ENCODE results near the gene NEB. TPM values are rescaled to one million over a fixed set of nuclear protein-coding genes. Genes with fewer than 3 reads are reported as not detected.
"Not testable (repeated sequence)": the region's sequence is repeated elsewhere in the genome, so short reads cannot be mapped to it uniquely, and the experiment has no call there.

The NEB gene
- total and polyA plus RNA-seq, 3 donors from 2014 or later: 5.5 to 18.6 (median 5.7) TPM

DNA sequence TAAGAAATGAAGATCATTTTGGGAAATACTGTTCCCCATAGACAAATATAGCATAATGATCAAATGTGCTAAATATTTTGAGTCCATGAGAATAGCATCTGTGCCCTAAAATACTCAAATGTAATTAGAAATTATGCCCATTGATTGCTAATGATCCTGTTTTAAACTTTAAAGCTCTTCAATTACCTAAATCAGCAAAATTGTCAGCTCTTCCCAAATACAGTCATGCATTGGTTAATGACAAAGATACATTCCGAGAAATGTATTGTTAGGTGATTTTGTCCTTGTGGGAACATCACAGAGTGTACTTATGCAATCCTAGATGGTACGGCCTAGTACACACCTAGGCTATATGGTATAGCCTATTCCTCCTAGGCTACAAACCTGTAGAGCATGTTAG is 89.7 kb downstream of the NEB start:
- Histone ChIP-seq H3K36me3 (ENCODE audit: low read depth, missing control alignments) (no peaks in the 10 kb centered on the region), H3K27me3 (no peaks in the 10 kb centered on the region), H3K27ac (no peak overlapping the region), H3K9me3 (no peaks in the 10 kb centered on the region), H3K4me3 (no peak overlapping the region), H3K4me1 (no peaks in the 10 kb centered on the region)
- DNase-seq: no peak
- intact Hi-C loops (cut with DNase I; ENCODE audit: low total_unique reads): no loop called here
- 89 to 93% methylated on average over 2 of the region's 2 CpGs for WGBS, 2 donors
- TF ChIP-seq, protein P1, sequence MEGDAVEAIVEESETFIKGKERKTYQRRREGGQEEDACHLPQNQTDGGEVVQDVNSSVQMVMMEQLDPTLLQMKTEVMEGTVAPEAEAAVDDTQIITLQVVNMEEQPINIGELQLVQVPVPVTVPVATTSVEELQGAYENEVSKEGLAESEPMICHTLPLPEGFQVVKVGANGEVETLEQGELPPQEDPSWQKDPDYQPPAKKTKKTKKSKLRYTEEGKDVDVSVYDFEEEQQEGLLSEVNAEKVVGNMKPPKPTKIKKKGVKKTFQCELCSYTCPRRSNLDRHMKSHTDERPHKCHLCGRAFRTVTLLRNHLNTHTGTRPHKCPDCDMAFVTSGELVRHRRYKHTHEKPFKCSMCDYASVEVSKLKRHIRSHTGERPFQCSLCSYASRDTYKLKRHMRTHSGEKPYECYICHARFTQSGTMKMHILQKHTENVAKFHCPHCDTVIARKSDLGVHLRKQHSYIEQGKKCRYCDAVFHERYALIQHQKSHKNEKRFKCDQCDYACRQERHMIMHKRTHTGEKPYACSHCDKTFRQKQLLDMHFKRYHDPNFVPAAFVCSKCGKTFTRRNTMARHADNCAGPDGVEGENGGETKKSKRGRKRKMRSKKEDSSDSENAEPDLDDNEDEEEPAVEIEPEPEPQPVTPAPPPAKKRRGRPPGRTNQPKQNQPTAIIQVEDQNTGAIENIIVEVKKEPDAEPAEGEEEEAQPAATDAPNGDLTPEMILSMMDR (IDR thresholded peaks at IDR 0.05): no peak
- no peak for TF ChIP-seq POLR2A (IDR thresholded peaks at IDR 0.05)

DNA sequence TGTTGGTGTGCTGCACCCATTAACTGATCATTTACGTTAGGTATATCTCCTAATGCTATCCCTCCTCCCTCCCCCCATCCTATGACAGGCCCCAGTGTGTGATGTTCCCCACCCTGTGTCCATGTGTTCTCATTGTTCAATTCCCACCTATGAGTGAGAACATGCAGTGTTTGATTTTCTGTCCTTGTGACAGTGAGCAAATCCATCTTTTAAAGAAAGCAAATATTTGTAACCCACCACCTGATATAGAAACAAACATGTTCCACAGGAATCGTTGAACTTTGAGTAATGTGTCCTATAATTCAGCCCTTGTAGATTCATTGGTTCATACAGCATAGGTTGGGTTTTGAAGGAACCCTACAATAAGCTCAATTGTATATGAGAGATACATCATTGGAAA is 92.4 kb downstream of the NEB start:
- H3K4me3 ChIP-seq; DNase-seq; H3K4me1 ChIP-seq; H3K27me3 ChIP-seq; H3K27ac ChIP-seq; H3K9me3 ChIP-seq; H3K36me3 ChIP-seq (ENCODE audit: low read depth, missing control alignments); intact Hi-C loops (cut with DNase I; ENCODE audit: low total_unique reads): not testable (repeated sequence)
- WGBS, 2 donors: 92 to 99% methylated on average over 2 of the region's 2 CpGs

DNA sequence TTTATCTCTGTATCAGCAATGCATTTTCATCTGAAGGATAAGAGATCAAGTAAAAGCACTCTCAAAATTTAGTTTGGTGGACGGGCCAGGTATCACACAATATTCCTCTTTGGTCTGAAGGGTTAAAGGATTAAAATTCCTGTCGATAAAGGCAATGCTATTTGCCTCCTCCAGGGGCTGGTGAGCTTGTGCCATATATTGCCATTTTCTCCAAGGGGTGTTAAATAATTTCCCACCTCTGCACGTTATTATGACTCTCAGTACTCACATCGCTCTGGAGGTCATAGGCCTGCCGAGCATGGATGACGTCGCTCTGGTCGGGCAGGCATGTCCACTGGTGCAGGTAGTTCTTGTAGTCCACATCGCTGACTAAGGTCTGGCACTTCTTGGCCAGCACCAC is 94.2 kb downstream of the NEB start:
- Histone ChIP-seq H3K27me3 (no peaks in the 10 kb centered on the region), H3K9me3 (no peaks in the 10 kb centered on the region), H3K4me3 (no peak overlapping the region), H3K4me1 (no peaks in the 10 kb centered on the region), H3K36me3 (ENCODE audit: low read depth, missing control alignments) (no peaks in the 10 kb centered on the region), H3K27ac (no peak overlapping the region)
- TF ChIP-seq POLR2A (IDR thresholded peaks at IDR 0.05): no peak
- TF ChIP-seq, protein P1 (IDR thresholded peaks at IDR 0.05): no peak
- WGBS, 2 donors: 84 to 91% methylated on average over 9 of the region's 9 CpGs
- no peak for DNase-seq
- intact Hi-C loops (cut with DNase I; ENCODE audit: low total_unique reads): no loop called here

DNA sequence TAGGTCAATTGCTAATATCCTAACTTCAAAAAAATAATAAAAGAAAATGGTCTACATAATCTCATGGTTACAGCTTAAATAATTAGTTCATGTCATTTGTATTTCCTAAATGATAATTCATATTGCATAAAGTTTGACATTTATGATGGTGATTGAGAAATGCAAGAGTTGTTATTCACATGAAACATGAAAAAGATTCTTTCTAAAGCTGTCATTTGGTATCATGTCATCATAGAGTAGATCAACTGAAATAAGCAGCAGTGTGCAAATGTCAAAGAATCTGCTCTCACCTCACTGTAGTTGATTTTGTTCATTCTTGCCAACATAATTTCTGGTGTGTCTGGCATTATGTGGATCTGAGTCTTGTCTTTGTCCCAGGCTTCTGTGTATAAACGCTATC is 95.3 kb downstream of the NEB start:
- Histone ChIP-seq H3K27me3 (no peaks in the 10 kb centered on the region), H3K4me1 (no peaks in the 10 kb centered on the region), H3K36me3 (ENCODE audit: low read depth, missing control alignments) (no peaks in the 10 kb centered on the region), H3K9me3 (no peaks in the 10 kb centered on the region), H3K27ac (no peak overlapping the region), H3K4me3 (no peak overlapping the region)
- DNase-seq: no peak
- 90 to 93% methylated on average over 1 of the region's 1 CpG for WGBS, 2 donors
- intact Hi-C loops (cut with DNase I; ENCODE audit: low total_unique reads): no loop called here
- no peak for TF ChIP-seq POLR2A (IDR thresholded peaks at IDR 0.05)
- TF ChIP-seq, protein P1 (IDR thresholded peaks at IDR 0.05): no peak

- H3K36me3 ChIP-seq (ENCODE audit: low read depth, missing control alignments): no peaks in the 10 kb centered on the region
Observed at GRCh38 chr2:151638191-151638933, 95.9 kb downstream of the NEB start.

More at GRCh38 chr2:151638191-151638933, 95.9 kb downstream of the NEB start:
- Histone ChIP-seq H3K9me3 (no peaks in the 10 kb centered on the region), H3K27me3 (no peaks in the 10 kb centered on the region), H3K27ac (no peak overlapping the region), H3K4me1 (no peaks in the 10 kb centered on the region), H3K4me3 (no peak overlapping the region)
- DNase-seq: no peak
- intact Hi-C loops (cut with DNase I; ENCODE audit: low total_unique reads): no loop called here
- TF ChIP-seq, protein P1 (IDR thresholded peaks at IDR 0.05): no peak
- TF ChIP-seq POLR2A (IDR thresholded peaks at IDR 0.05): no peak
- 59 to 60% methylated on average over 4 of the region's 4 CpGs for WGBS, 2 donors
